Measurements from ENCODE around the gene SYT6. TPM values are rescaled to one million over a fixed set of nuclear protein-coding genes. Genes with fewer than 3 reads are reported as not detected.

Gene SYT6
- total RNA-seq, 1 donor from 2014 or later: not detected

GRCh38 chr1:114118351-114118990, 35.2 kb downstream of the SYT6 start:
- no peaks in the 10 kb centered on the region for H3K9me3 Mint-ChIP-seq
- H3K27me3 Mint-ChIP-seq: no peaks in the 10 kb centered on the region
- intact Hi-C loops (cut with micrococcal nuclease): no loop called here
- H3K4me1 Mint-ChIP-seq: peaks cover 6% of the 10 kb centered on the region
- H3K27ac Mint-ChIP-seq: no peak overlapping the region
- no peak for DNase-seq
- H3K36me3 Mint-ChIP-seq (ENCODE audit: low read depth): no peaks in the 10 kb centered on the region
- no peak overlapping the region for H3K4me3 Mint-ChIP-seq

- DNase-seq: no peak
- intact Hi-C loops (cut with micrococcal nuclease): no loop called here
- Mint-ChIP-seq H3K4me3 (no peak overlapping the region), H3K36me3 (ENCODE audit: low read depth) (no peaks in the 10 kb centered on the region), H3K27me3 (no peaks in the 10 kb centered on the region), H3K27ac (no peak overlapping the region), H3K4me1 (peaks cover 10% of the 10 kb centered on the region), H3K9me3 (no peaks in the 10 kb centered on the region)
These were observed 36.0 kb downstream of the SYT6 start for GRCh38 chr1:114117654-114118053.

DNA sequence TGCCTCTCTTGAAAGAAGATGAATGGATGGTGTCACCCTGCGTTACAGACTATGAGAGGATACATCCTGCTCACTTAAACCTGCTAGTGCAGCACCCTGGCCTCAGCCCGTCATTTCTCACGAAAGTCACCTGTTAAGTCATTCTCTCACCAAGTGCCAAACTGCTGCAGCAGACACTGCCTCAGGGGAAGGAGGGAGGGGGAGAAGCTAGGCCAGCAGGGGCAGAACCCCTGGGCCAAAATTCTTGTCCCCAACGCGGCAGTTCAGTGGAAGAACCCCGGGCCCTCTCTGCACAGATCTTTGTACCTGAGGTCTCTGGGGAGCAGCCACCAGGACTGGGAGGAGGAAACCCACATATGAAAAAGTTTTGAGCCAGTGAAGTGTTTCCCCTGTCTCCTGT, 37.6 kb downstream of the SYT6 start:
- H3K4me3 Mint-ChIP-seq: no peak overlapping the region
- intact Hi-C loops (cut with micrococcal nuclease): no loop called here
- no peaks in the 10 kb centered on the region for H3K9me3 Mint-ChIP-seq
- H3K4me1 Mint-ChIP-seq: peaks cover 10% of the 10 kb centered on the region
- H3K27me3 Mint-ChIP-seq: no peaks in the 10 kb centered on the region
- no peak overlapping the region for H3K27ac Mint-ChIP-seq
- no peaks in the 10 kb centered on the region for H3K36me3 Mint-ChIP-seq (ENCODE audit: low read depth)
- no peak for DNase-seq

DNA sequence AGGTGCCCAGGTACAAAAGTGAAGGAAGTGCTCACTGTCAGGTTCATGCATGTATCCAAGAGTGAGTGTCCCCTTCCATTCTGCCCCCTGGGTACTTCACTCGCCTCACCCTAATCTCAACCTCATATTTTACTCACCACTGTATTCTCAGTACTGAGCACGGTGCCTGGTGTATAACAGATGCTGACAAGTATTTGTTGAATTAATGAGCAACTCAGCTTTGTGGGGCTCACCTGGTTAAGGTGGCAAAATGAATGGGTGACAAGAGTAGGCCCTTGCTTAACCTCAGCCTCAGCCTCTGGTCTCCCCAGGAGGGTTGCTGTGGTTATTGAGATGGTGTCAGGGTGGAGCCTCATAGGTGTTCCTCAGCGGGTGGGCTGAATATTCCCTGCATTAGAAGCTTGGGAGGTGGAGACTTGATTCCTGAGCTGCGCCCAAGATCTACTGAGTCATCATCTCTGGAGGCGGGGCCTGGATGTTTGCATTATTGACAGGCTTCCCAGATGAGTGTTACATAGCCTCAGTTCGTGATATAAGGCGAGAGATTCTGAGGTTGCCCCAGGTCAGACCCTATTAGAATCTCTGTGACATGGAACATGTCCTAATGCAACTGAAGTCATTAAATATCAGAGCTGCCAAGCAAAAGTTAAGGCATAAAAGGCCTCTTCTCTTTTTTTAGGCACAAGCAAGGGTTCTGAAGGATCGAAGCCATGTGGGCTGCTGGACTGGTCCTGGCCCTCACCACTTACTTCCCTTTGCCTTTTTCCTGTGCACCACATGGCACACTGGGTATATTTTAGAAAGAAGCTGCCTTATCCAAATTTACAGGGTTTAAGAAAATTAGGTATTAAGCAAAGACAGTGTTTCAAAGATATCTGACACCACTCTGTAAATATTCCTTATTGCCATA, 39.2 kb downstream of the SYT6 start:
- Mint-ChIP-seq H3K36me3 (ENCODE audit: low read depth) (no peaks in the 10 kb centered on the region), H3K4me1 (peaks cover 10% of the 10 kb centered on the region), H3K27me3 (no peaks in the 10 kb centered on the region), H3K4me3 (no peak overlapping the region), H3K27ac (no peak overlapping the region), H3K9me3 (no peaks in the 10 kb centered on the region)
- DNase-seq: no peak
- intact Hi-C loops (cut with micrococcal nuclease): no loop called here

- no peaks in the 10 kb centered on the region for H3K27me3 Mint-ChIP-seq
- H3K4me3 Mint-ChIP-seq: no peak overlapping the region
- no peak for DNase-seq
- H3K27ac Mint-ChIP-seq: no peak overlapping the region
- intact Hi-C loops (cut with micrococcal nuclease): no loop called here
- H3K4me1 Mint-ChIP-seq: peaks cover 10% of the 10 kb centered on the region
- no peaks in the 10 kb centered on the region for H3K9me3 Mint-ChIP-seq
- H3K36me3 Mint-ChIP-seq (ENCODE audit: low read depth): no peaks in the 10 kb centered on the region
These were observed 40.1 kb downstream of the SYT6 start for GRCh38 chr1:114113411-114114184.

GRCh38 chr1:114112775-114113174, 40.9 kb downstream of the SYT6 start:
- no peak for DNase-seq

GRCh38 chr1:114111731-114112641, 41.7 kb downstream of the SYT6 start:
- Mint-ChIP-seq H3K4me3 (no peak overlapping the region), H3K27ac (no peak overlapping the region), H3K36me3 (ENCODE audit: low read depth) (no peaks in the 10 kb centered on the region), H3K4me1 (peaks cover 10% of the 10 kb centered on the region), H3K27me3 (no peaks in the 10 kb centered on the region), H3K9me3 (no peaks in the 10 kb centered on the region)
- intact Hi-C loops (cut with micrococcal nuclease): no loop called here
- no peak for DNase-seq

More at GRCh38 chr1:114112775-114113174, 40.9 kb downstream of the SYT6 start:
- intact Hi-C loops (cut with micrococcal nuclease): no loop called here
- no peak overlapping the region for H3K4me3 Mint-ChIP-seq
- no peaks in the 10 kb centered on the region for H3K9me3 Mint-ChIP-seq
- no peaks in the 10 kb centered on the region for H3K27me3 Mint-ChIP-seq
- peaks cover 10% of the 10 kb centered on the region for H3K4me1 Mint-ChIP-seq
- H3K27ac Mint-ChIP-seq: no peak overlapping the region
- H3K36me3 Mint-ChIP-seq (ENCODE audit: low read depth): no peaks in the 10 kb centered on the region

DNA sequence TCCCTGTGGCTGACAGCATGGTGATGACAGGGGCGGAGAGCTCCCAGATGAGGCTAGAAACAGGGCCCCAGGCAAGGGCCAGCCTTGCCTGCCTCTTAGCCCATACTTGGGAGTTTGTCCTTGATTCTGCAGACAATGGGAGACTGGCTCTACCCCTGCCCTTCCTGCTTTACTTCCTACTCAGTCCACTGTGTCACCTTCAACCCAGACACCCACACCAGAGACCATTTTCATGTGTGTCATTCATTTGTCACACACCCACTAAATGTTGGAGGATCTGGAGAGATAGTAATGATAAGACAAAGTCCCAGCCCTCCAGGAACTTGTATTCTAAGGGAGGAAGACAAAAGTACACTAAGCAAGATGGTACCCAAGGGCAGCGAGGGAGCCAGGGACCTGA, 43.7 kb downstream of the SYT6 start:
- no peak for DNase-seq
- Mint-ChIP-seq H3K4me3 (no peak overlapping the region), H3K36me3 (ENCODE audit: low read depth) (no peaks in the 10 kb centered on the region), H3K9me3 (no peaks in the 10 kb centered on the region), H3K27ac (no peak overlapping the region), H3K4me1 (peaks cover 10% of the 10 kb centered on the region), H3K27me3 (no peaks in the 10 kb centered on the region)
- intact Hi-C loops (cut with micrococcal nuclease): no loop called here

GRCh38 chr1:114108751-114109255, 44.9 kb downstream of the SYT6 start:
- no peaks in the 10 kb centered on the region for H3K9me3 Mint-ChIP-seq
- intact Hi-C loops (cut with micrococcal nuclease): no loop called here
- H3K27me3 Mint-ChIP-seq: peaks cover 2% of the 10 kb centered on the region
- H3K4me3 Mint-ChIP-seq: no peak overlapping the region
- no peak overlapping the region for H3K27ac Mint-ChIP-seq
- no peak for DNase-seq
- peaks cover 12% of the 10 kb centered on the region for H3K4me1 Mint-ChIP-seq
- no peaks in the 10 kb centered on the region for H3K36me3 Mint-ChIP-seq (ENCODE audit: low read depth)

DNA sequence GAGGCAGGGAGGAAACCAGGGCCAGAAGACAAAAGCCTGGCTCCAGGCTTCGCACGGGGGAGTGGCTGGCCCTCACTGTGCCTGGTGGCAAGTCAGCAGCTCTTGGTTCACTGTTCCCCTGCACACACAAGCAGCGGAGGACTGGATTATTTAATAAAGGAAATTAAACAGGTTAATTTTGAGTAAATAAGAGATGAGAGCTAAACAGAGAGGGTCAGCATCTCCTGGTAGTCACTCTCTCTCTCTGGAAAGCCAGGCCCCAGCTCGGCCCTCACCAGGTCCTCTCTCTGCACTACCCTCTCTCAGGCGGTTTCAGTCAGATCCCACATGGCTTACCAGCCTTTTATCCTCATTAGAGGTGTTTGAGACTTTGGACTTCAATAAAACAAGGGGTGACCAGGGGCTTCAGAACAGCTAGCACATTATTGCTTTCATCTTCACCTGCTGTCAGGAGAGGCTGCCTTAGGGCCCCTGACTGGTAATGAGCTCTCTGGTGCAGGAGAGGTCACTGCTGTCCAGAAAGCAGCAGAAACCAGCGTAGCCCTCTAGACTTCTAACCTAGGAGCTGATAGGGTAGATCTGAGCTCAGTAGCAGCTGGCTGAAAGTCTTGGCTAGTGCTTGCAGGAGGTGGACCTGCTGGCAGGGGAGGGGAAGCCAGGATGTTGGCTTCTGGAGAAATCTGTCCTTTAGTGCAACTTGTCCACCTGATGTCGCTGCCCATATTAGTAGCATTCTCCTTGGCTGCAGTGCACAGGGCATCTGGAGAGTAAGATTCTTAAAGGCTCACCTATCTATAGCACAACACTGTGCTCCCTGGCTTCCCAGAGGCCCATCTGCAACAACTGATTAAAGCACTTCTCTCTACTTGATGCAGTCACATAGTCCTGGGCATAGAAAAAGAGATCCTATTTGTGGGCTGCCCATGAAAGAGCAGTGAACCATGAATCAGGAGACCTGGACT, 45.9 kb downstream of the SYT6 start:
- H3K4me3 Mint-ChIP-seq: no peak overlapping the region
- no peak for DNase-seq

GRCh38 chr1:114105421-114105979, 48.2 kb downstream of the SYT6 start:
- Mint-ChIP-seq H3K27me3 (peaks cover 9% of the 10 kb centered on the region), H3K36me3 (ENCODE audit: low read depth) (no peaks in the 10 kb centered on the region), H3K9me3 (no peaks in the 10 kb centered on the region), H3K4me1 (peaks cover 5% of the 10 kb centered on the region), H3K4me3 (no peak overlapping the region), H3K27ac (no peak overlapping the region)
- intact Hi-C loops (cut with micrococcal nuclease): no loop called here
- DNase-seq: no peak

More for the DNA sequence above, 45.9 kb downstream of the SYT6 start:
- peaks cover 5% of the 10 kb centered on the region for H3K4me1 Mint-ChIP-seq
- no peak overlapping the region for H3K27ac Mint-ChIP-seq
- H3K9me3 Mint-ChIP-seq: no peaks in the 10 kb centered on the region
- intact Hi-C loops (cut with micrococcal nuclease): no loop called here
- peaks cover 5% of the 10 kb centered on the region for H3K27me3 Mint-ChIP-seq
- no peaks in the 10 kb centered on the region for H3K36me3 Mint-ChIP-seq (ENCODE audit: low read depth)

GRCh38 chr1:114104949-114105348, 48.7 kb downstream of the SYT6 start:
- no peak overlapping the region for H3K4me3 Mint-ChIP-seq
- intact Hi-C loops (cut with micrococcal nuclease): no loop called here

More at GRCh38 chr1:114104949-114105348, 48.7 kb downstream of the SYT6 start:
- Mint-ChIP-seq H3K27ac (no peak overlapping the region), H3K36me3 (ENCODE audit: low read depth) (no peaks in the 10 kb centered on the region), H3K4me1 (peaks cover 5% of the 10 kb centered on the region), H3K27me3 (peaks cover 9% of the 10 kb centered on the region), H3K9me3 (no peaks in the 10 kb centered on the region)
- no peak for DNase-seq
